RWPE1 (cell line): Measurements from ENCODE around the gene SLC43A2.
"Not testable (repeated sequence)": the region's sequence is repeated elsewhere in the genome, so short reads cannot be mapped to it uniquely, and the experiment has no call there.

Experiments
- CTCF ChIA-PET: fragments of 350-600 bp; sonication (Branson Sonifier 250); formaldehyde crosslinking; extraction: SDS; loops from one replicate; lab custom pipeline; 2021; lab: Yijun Ruan, JAX
- POLR2A ChIA-PET: fragments of 400-600 bp; formaldehyde crosslinking; extraction: SDS; loops from one replicate; lab custom pipeline; 2020; ENCODE audit warnings: antibody characterized with exemption; ENCODE audit not compliant: low non-redundant PET; lab: Yijun Ruan, JAX
- DNase-seq: peaks from one replicate; pipeline ENCODE4 v3.0.0; 2012; ENCODE audit warnings: low spot score
- H3K27ac ChIP-seq: fragments of 450-650 bp; 2 replicates; pipeline ENCODE4 v1.5.1; 2017
- CTCF ChIP-seq: fragments of 450-650 bp; conservative IDR thresholded peaks from 2 replicates; pipeline ENCODE4 v1.5.1; 2017; ENCODE audit warnings: low read depth, mild to moderate bottlenecking

Gene SLC43A2

DNA sequence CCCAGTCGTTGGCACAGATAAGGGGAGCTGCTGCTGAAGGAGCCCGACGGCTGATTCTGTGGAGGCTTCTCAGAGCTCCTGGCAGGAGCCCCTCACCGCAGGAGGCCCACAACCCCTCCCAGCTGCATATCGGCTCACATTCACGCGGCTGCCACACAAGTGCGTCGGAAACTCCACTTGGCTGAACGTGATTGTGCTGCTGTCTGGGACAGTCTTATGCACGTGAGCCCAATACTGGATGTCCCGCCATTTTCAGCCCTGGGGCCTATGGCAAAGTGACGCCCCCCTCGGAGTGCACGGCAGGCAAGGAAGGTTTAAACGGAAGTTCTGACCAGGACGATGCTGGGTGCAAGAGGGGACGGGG lies 57.3 kb downstream of the SLC43A2 start:
- POLR2A ChIA-PET: no interaction called here
- CTCF ChIA-PET: interaction anchor here (0.7 to 1.7 kb wide), 2 partner anchors 58 to 179 kb away, joined by 3 to 13 read pairs; partner anchors contain the start of gene SLC43A2
- H3K27ac ChIP-seq: no peak overlapping the region
- no peak for DNase-seq
- TF ChIP-seq CTCF: no peak

DNA sequence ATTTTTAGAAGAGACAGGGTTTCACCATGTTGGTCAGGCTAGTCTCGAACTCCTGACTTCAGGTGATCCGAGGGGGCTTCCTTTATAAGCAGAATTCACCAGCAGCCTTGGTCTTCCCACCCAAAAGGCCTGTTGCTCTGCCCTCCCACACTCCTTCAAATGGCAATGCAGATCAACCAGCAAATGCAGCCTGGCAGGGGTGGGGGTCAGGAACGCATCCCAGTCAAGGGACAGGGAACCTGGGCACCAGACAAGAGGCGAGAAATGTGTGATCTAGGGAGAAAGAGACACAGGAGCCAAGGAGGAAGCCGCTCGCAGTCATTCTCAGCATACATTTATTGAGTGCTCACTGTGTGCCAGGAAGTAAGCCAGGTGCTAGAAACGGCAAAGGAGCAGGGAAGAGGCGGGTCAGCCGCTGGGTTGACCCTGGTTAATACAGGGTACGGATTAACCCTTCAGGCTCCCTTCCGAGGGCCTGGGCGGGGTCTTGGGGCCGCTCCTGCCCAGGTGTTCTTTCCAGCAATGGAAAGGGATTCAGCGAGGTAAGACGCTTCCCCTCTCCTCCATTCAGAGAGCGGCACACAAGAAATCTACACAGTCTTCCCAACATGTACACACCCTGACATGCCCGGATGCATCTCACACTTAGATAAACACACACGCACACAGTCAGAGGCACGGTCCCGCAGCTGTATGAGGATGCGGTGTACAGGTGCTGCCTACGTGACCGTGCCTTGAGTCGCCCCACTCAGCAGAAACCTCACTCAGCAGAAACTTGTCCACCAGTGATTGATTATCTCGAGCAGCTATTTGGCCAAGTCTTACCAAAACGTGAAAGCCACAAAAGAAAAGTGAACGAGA lies 59.5 kb downstream of the SLC43A2 start:
- ChIA-PET POLR2A (no interaction called here), CTCF (interaction anchor here (0.7 kb wide), 1 partner anchor 61 kb away, joined by 3 read pairs; no protein-coding TSS in a partner anchor)
- no peak for DNase-seq

DNA sequence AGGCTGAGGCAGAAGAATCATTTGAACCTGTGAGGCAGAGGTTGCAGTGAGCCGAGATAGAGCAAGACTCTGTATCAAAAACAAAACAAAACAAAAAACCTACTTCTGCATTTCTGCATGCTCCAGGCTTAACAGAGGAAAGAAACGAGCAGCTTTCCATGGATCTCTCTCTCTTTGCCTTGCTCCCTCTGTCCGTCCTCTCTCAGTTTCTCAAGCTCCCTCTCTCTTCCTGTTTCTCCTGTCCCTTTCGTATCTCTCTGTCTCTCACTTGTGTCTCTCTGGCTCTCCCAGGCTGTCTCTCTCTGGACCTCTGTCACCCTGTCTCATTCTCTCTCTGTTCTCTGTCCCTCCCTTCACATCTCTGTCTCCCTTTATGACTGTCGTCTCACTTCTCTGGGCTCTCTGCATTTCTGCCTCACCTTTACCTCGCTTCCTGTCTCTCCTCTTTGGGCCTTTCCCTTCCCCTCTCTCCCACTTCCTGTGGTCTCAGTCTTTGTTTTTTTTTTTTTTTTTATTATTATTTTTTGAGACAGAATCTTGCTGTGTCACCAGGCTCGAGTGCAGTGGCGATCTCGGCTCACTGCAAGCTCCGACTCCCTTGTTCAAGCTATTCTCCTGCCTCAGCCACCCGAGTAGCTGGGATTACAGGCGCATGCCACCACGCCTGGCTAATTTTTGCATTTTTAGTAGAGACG lies 62.0 kb downstream of the SLC43A2 start:
- H3K27ac ChIP-seq: no peak overlapping the region; the same call in 1 of the 2 replicates
- ChIA-PET POLR2A (no interaction called here), CTCF (interaction anchor here (1.0 kb wide), 1 partner anchor 8 kb away, joined by 3 read pairs; no protein-coding TSS in a partner anchor)
- no peak for DNase-seq
- TF ChIP-seq CTCF: no peak

More for the DNA sequence above, 59.5 kb downstream of the SLC43A2 start:
- no peak for TF ChIP-seq CTCF
- 0 out of 2 replicates have a peak overlapping the region, but pooled peaks have one; percentile 1 for H3K27ac ChIP-seq

DNA sequence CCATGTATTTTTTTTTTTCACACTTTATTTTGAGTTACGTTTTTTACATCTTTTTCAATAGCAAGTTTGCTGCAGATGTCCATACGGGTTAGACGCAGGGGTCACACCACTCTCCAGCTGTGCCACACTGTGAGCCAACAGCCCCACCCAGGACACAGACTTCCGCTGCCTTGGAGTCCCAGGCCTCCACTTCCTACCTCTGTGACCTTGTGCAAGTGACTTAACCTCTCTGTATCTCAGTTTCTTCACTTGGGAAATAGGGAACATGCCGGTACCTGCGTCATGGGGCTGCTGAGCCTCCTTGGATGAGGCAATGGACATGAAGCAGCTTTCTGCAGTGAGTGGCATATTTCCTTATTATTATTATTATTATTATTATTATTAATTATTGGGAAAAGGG lies 62.8 kb downstream of the SLC43A2 start:
- no peak for TF ChIP-seq CTCF
- H3K27ac ChIP-seq: no peak overlapping the region; the same call in 1 of the 2 replicates
- POLR2A ChIA-PET: no interaction called here
- CTCF ChIA-PET: interaction anchor here (1.0 kb wide), 1 partner anchor 9 kb away, joined by 3 read pairs; no protein-coding TSS in a partner anchor
- DNase-seq: no peak

DNA sequence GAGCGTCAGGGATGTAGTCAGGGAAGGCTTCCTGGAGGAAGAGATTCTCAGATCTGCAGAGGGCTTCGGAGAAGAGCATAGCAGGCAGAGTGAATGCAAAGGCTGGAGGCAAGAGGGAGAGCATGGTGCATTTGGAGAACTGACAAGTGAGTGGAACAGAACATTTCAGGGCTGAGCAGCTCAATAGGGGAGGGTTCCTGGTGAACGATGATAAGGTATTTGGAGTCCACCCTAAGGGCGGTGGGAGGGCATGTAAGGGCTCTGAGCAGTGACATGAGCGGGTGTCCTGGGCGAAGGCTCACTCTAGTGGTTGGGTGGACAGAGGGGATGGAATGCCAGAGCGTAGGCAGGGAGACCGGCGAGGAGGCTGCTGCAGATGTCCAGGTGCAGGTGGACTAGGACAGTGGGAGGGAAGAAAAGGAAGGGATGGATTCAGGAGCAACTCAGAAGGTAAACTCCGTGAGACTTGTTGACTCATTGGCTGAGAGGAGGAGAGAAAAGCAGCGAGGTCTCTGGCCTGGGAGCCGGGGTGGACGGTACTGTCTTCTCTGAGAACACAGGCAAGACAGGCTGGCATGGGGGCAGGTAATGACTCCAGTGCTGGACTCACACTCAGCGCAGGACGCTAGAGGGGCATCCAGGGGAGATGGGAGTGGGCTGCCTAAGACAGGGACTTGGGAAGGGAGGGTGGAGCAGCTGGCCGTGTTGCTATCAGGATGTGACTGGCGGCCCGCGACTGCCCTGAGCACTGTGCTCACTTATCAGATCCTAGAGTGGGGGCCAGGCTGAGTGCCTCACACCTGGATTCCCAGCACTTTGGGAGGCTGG lies 64.6 kb downstream of the SLC43A2 start:
- TF ChIP-seq CTCF: no peak
- H3K27ac ChIP-seq: no peak overlapping the region
- POLR2A ChIA-PET: interaction anchor here (0.7 kb wide), 1 partner anchor 10 kb away, joined by 3 read pairs; no protein-coding TSS in a partner anchor
- DNase-seq: no peak
- CTCF ChIA-PET: interaction anchor here (1.1 kb wide), 1 partner anchor 10 kb away, joined by 6 read pairs; no protein-coding TSS in a partner anchor

DNA sequence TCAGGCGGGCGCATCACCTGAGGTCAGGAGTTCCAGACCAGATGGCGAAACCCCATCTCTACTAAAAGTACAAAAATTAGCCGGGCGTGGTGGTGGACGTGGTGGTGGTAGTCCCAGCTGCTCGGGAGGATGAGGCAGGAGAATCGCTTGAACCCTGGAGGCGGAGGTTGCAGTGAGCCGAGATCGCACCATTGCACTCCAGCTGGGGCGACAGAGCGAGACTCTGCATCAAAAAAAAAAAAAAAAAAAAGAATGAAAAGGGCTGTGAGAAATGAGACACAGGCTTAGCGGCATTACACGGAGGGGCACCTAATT lies 65.2 kb downstream of the SLC43A2 start:
- POLR2A ChIA-PET, DNase-seq, H3K27ac ChIP-seq: not testable (repeated sequence)
- CTCF ChIA-PET: interaction anchor here (1.1 kb wide), 1 partner anchor 10 kb away, joined by 6 read pairs; no protein-coding TSS in a partner anchor
